HepG2 (cell line): Measurements from ENCODE around the gene SLC35F3.

Source experiments
- KDM4B ChIP-seq: sonication (generic); formaldehyde crosslinking; IDR thresholded peaks from 2 replicates; pipeline ENCODE4 v1.4.0; 2020; ENCODE audit warnings: missing genetic modification reagents
- NCOA2 ChIP-seq: sonication (generic); formaldehyde crosslinking; IDR thresholded peaks from 2 replicates; pipeline ENCODE4 v1.8.0; 2022; ENCODE audit warnings: inconsistent platforms
- POLR2AphosphoS5 ChIP-seq: IDR thresholded peaks from 2 replicates; pipeline ENCODE4 v1.6.1; 2012; ENCODE audit warnings: low read depth, low read length
- SMAD3 ChIP-seq: sonication (generic); formaldehyde crosslinking; IDR thresholded peaks from 2 replicates; pipeline ENCODE4 v1.4.0; 2020; ENCODE audit warnings: missing genetic modification reagents
- ZNF180 ChIP-seq: sonication (generic); formaldehyde crosslinking; IDR thresholded peaks from 2 replicates; pipeline ENCODE4 v1.4.0; 2020; ENCODE audit warnings: low read depth, missing genetic modification reagents, borderline replicate concordance
- ZNF746 ChIP-seq: sonication (generic); formaldehyde crosslinking; IDR thresholded peaks from 2 replicates; pipeline ENCODE4 v1.8.0; 2022; ENCODE audit warnings: mild to moderate bottlenecking, missing genetic modification reagents
- TF ChIP-seq, protein P1 (sequence below), 2 experiments: IDR thresholded peaks; 2 replicates each; pipeline ENCODE4 v1.6.1; 2011 to 2012; ENCODE audit warnings: low read length in 2 of 2, borderline replicate concordance in 1 of 2, low read depth in 1 of 2, mild to moderate bottlenecking in 1 of 2, moderate library complexity in 1 of 2

DNA sequence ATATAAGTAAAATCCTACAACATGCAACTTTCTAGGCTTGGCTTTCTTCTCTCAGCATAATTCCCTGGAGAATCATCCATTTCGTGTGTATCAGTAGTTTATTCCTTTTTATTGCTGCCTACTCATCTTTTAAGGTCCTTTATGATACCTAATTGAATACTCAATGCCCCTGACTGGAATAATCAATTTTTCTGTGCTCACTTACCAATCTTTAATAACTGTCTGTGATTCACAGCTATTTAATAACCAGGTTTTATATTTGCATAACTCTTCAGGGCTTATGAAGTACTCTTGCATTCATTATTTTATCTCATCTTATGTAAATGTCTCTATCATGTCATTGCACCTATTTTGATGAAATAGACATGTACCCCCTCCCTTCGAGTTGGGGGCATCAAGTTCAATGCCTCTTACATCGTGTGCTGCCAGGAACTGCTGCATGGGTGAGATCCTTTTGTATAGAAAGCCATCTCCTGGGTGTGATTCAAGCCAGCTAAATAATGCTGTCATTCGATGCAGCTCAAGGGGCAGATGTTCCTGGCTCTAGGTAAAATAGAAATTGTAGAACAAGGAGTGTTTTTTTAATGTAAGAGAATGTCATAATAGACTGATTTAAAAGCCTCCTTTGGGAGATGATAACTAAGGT lies 222.7 kb downstream of the SLC35F3 start:
- TF ChIP-seq, protein P1, sequence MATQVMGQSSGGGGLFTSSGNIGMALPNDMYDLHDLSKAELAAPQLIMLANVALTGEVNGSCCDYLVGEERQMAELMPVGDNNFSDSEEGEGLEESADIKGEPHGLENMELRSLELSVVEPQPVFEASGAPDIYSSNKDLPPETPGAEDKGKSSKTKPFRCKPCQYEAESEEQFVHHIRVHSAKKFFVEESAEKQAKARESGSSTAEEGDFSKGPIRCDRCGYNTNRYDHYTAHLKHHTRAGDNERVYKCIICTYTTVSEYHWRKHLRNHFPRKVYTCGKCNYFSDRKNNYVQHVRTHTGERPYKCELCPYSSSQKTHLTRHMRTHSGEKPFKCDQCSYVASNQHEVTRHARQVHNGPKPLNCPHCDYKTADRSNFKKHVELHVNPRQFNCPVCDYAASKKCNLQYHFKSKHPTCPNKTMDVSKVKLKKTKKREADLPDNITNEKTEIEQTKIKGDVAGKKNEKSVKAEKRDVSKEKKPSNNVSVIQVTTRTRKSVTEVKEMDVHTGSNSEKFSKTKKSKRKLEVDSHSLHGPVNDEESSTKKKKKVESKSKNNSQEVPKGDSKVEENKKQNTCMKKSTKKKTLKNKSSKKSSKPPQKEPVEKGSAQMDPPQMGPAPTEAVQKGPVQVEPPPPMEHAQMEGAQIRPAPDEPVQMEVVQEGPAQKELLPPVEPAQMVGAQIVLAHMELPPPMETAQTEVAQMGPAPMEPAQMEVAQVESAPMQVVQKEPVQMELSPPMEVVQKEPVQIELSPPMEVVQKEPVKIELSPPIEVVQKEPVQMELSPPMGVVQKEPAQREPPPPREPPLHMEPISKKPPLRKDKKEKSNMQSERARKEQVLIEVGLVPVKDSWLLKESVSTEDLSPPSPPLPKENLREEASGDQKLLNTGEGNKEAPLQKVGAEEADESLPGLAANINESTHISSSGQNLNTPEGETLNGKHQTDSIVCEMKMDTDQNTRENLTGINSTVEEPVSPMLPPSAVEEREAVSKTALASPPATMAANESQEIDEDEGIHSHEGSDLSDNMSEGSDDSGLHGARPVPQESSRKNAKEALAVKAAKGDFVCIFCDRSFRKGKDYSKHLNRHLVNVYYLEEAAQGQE (IDR thresholded peaks at IDR 0.05; ENCODE audit: borderline replicate concordance in 1 of 2, low read depth in 1 of 2, low read length in 2 of 2), result no peak
- TF ChIP-seq ZNF746 (CRISPR knock-in tag) (no peak), ZNF180 (CRISPR knock-in tag) (no peak), NCOA2 (no peak), KDM4B (no peak), SMAD3 (CRISPR knock-in tag) (no peak), POLR2AphosphoS5 (no peak)
